Loucy (cell line): ENCODE results near the gene WDR45B.

Source experiments
- H2AFZ ChIP-seq: fragments of 200-600 bp; sonication (generic); 2 replicates; pipeline ENCODE4 v1.6.0; 2016; ENCODE audit warnings: antibody characterized with exemption, mild to moderate bottlenecking, low read length, moderate library complexity
- H3F3A ChIP-seq: fragments of 200-600 bp; 2 replicates; pipeline ENCODE4 v1.6.0; 2016; ENCODE audit warnings: antibody characterized with exemption, low read depth, mild to moderate bottlenecking
- H3K27me3 ChIP-seq: fragments of 200-600 bp; sonication (generic); 2 replicates; pipeline ENCODE4 v1.6.1; 2014; ENCODE audit warnings: low read length, mild to moderate bottlenecking; ENCODE audit not compliant: insufficient read depth, poor library complexity, severe bottlenecking
- H3K36me3 ChIP-seq: fragments of 200-600 bp; sonication (generic); 2 replicates; pipeline ENCODE4 v1.6.1; 2016; ENCODE audit warnings: low read length; ENCODE audit not compliant: insufficient read depth
- H3K4me1 ChIP-seq: fragments of 200-600 bp; sonication (generic); 2 replicates; pipeline ENCODE4 v1.5.1; 2014; ENCODE audit warnings: low read length, mild to moderate bottlenecking; ENCODE audit not compliant: insufficient read depth, poor library complexity, severe bottlenecking
- H3K4me2 ChIP-seq: fragments of 200-600 bp; sonication (generic); 2 replicates; pipeline ENCODE4 v1.6.0; 2014; ENCODE audit warnings: antibody characterized with exemption, low read length, low read depth, mild to moderate bottlenecking; ENCODE audit not compliant: poor library complexity, severe bottlenecking
- H3K4me3 ChIP-seq: fragments of 200-600 bp; sonication (generic); 2 replicates; pipeline ENCODE4 v1.5.1; 2014; ENCODE audit warnings: low read length, mild to moderate bottlenecking, mixed read lengths; ENCODE audit not compliant: poor library complexity, severe bottlenecking
- H3K79me2 ChIP-seq: fragments of 200-600 bp; sonication (generic); 2 replicates; pipeline ENCODE4 v1.6.1; 2014; ENCODE audit warnings: low read length; ENCODE audit not compliant: insufficient read depth
- H3K9ac ChIP-seq: fragments of 200-600 bp; sonication (generic); 2 replicates; pipeline ENCODE4 v1.6.0; 2014; ENCODE audit warnings: mild to moderate bottlenecking, low read depth, low read length, moderate library complexity; ENCODE audit not compliant: poor library complexity, severe bottlenecking
- H3K9me2 ChIP-seq: fragments of 200-600 bp; sonication (generic); replicated peaks from 2 replicates; pipeline ENCODE4 v1.6.1; 2016; ENCODE audit warnings: low read depth, low read length, mixed read lengths
- H3K9me3 ChIP-seq: fragments of 200-600 bp; sonication (generic); 2 replicates; pipeline ENCODE4 v1.6.1; 2014; ENCODE audit warnings: mild to moderate bottlenecking, antibody characterized with exemption, low read length, low read depth; ENCODE audit not compliant: insufficient read depth
- H4K20me1 ChIP-seq: fragments of 200-600 bp; sonication (generic); 2 replicates; pipeline ENCODE4 v1.6.0; 2014; ENCODE audit warnings: antibody characterized with exemption, low read length, mild to moderate bottlenecking; ENCODE audit not compliant: insufficient read depth, poor library complexity, severe bottlenecking
- EZH2phosphoT487 ChIP-seq: fragments of 200-600 bp; IDR thresholded peaks from 2 replicates; pipeline ENCODE4 v1.6.1; 2018; ENCODE audit warnings: antibody characterized with exemption, mild to moderate bottlenecking, moderate library complexity, borderline replicate concordance
- TF ChIP-seq, protein P1 (sequence below): fragments of 200-600 bp; sonication (generic); conservative IDR thresholded peaks from 2 replicates; pipeline ENCODE4 v1.5.1; 2014; ENCODE audit warnings: mild to moderate bottlenecking, antibody characterized with exemption, low read length

WDR45B gene

DNA sequence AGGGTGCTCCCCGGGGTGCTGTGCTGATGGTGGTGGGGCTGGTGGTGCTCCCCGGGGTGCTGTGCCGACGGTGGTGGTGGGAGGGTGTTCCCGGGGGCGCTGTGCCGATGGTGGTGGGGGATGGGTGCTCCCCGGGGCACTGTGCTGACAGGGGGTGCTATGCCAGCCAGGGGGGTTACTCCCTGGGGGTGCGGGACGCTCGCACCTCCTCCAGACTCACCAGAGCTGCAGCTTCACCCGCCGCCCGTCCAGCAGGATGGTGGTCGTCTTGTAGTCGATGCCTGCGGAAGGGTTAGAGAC lies 16.0 kb upstream of the WDR45B start:
- no peak for TF ChIP-seq EZH2phosphoT487
- TF ChIP-seq, protein P1, sequence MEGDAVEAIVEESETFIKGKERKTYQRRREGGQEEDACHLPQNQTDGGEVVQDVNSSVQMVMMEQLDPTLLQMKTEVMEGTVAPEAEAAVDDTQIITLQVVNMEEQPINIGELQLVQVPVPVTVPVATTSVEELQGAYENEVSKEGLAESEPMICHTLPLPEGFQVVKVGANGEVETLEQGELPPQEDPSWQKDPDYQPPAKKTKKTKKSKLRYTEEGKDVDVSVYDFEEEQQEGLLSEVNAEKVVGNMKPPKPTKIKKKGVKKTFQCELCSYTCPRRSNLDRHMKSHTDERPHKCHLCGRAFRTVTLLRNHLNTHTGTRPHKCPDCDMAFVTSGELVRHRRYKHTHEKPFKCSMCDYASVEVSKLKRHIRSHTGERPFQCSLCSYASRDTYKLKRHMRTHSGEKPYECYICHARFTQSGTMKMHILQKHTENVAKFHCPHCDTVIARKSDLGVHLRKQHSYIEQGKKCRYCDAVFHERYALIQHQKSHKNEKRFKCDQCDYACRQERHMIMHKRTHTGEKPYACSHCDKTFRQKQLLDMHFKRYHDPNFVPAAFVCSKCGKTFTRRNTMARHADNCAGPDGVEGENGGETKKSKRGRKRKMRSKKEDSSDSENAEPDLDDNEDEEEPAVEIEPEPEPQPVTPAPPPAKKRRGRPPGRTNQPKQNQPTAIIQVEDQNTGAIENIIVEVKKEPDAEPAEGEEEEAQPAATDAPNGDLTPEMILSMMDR = no peak
- Histone ChIP-seq H3K9me3 (no peaks in the 10 kb centered on the region), H3K4me2 (no peak overlapping the region), H3K4me3 (no peak overlapping the region), H3K36me3 (no peaks in the 10 kb centered on the region), H3K27me3 (no peaks in the 10 kb centered on the region), H3K9me2 (no peaks in the 10 kb centered on the region), H3K79me2 (no peaks in the 10 kb centered on the region), H3K4me1 (peaks cover 8% of the 10 kb centered on the region), H4K20me1 (no peaks in the 10 kb centered on the region), H3F3A (no peaks in the 10 kb centered on the region), H3K9ac (no peak overlapping the region), H2AFZ (no peak overlapping the region)

DNA sequence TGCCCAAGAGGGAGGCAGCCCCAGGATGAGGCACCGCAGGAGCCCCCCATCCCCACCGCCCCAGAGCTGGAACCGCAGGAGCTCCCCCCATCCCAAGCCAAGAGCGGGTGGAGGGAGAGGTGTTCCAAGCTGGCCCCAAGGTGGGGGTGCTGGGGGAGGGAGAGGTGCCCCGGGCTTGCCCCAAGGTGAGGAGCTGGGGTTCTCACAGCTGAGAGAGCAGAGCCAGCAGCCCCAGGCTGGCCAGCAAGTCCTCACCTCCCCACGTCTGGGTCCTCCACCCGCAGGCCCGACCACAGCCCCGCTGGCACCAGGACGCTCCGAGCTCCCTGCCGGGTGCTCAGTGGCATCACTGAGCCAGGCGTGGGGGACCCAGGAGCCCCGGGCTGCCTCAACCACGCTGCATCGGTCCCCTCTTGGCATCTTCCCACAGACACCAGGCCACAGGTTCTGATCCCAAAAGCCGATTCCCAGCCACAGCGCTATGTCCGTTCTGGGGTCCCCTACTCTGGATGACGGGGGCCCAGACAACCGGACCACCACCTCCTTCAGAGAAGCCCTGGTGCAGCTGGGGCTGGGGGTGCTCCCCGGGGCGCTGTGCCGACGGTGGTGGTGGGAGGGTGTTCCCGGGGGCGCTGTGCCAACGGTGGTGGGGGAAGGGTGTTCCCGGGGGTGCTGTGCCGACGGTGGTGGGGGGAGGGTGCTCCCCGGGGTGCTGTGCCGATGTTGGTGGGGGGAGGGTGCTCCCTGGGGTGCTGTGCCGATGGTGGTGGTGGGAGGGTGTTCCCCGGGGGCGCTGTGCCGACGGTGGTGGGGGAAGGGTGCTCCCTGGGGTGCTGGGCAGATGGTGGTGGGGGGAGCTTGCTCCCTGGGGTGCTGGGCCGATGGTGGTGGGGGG lies 15.4 kb upstream of the WDR45B start:
- H4K20me1 ChIP-seq = no peaks in the 10 kb centered on the region
- no peaks in the 10 kb centered on the region for H3K9me2 ChIP-seq
- H3K9me3 ChIP-seq = no peaks in the 10 kb centered on the region
- no peak overlapping the region for H2AFZ ChIP-seq
- TF ChIP-seq, protein P1 = no peak
- no peak for TF ChIP-seq EZH2phosphoT487
- no peak overlapping the region for H3K9ac ChIP-seq
- no peak overlapping the region for H3K4me2 ChIP-seq
- no peaks in the 10 kb centered on the region for H3K27me3 ChIP-seq
- H3F3A ChIP-seq = no peaks in the 10 kb centered on the region
- no peaks in the 10 kb centered on the region for H3K79me2 ChIP-seq
- peaks cover 4% of the 10 kb centered on the region for H3K4me1 ChIP-seq
- H3K36me3 ChIP-seq = no peaks in the 10 kb centered on the region
- H3K4me3 ChIP-seq = no peak overlapping the region

DNA sequence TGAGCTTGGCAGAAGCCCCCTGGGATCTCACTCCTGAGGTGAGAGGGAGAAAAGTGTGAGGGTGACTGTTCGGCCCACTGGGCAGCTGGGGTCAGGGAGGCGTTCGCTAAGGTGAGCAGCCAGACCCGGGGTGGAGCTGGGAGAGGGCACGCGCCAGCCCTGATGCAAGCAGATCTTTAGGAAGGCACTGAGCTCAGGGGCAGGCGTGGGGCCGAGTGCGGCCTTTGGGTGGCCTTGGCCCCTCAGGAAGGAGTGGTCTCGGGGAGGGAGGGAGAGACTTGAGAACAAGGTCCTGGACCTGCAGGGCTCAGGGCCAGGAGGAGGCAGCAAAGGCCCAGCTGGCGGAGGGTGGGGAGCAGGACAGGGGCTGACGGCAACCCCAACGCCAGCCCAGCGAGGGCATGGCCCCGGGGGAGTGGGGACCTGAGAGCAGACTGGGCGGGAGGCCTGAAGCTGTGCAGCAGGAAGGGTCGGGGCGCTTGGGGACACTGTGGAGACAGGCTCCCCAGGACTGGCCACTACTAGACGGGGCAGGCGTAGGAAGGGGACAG lies 14.5 kb upstream of the WDR45B start:
- Histone ChIP-seq H3K4me2 (no peak overlapping the region), H3K36me3 (no peaks in the 10 kb centered on the region), H3K9ac (no peak overlapping the region), H3K9me3 (no peaks in the 10 kb centered on the region), H2AFZ (no peak overlapping the region), H3K27me3 (no peaks in the 10 kb centered on the region), H3K79me2 (no peaks in the 10 kb centered on the region), H3K9me2 (no peaks in the 10 kb centered on the region), H3K4me1 (no peaks in the 10 kb centered on the region), H3F3A (no peaks in the 10 kb centered on the region), H3K4me3 (no peak overlapping the region), H4K20me1 (no peaks in the 10 kb centered on the region)
- TF ChIP-seq, protein P1 = no peak
- no peak for TF ChIP-seq EZH2phosphoT487
